GM23338 (cell line): Measurements from ENCODE around the gene PARD3. TPM values are rescaled to one million over a fixed set of nuclear protein-coding genes. Genes with fewer than 3 reads are reported as not detected.

Experiments used
- ATAC-seq: fragments of 200-7000 bp; cut with Tn5 transposase; 3 replicates; pipeline ENCODE4 v1.9.1; 2020
- DNase-seq: peaks from one replicate; pipeline ENCODE4 v3.0.0-alpha.2; 2015; ENCODE audit warnings: low spot score
- H2AFZ ChIP-seq: fragments of 200-600 bp; sonication (generic); 2 replicates; pipeline ENCODE4 v1.8.0; 2016; ENCODE audit warnings: antibody characterized with exemption, mild to moderate bottlenecking, moderate library complexity
- H3F3A ChIP-seq: fragments of 200-600 bp; sonication (generic); replicated peaks from 2 replicates; pipeline ENCODE4 v1.8.0; 2017; ENCODE audit warnings: antibody characterized with exemption, mixed run types, low read depth
- H3K27ac ChIP-seq: fragments of 200-600 bp; sonication (generic); 2 replicates; pipeline ENCODE4 v1.6.1; 2016; ENCODE audit warnings: low read depth
- H3K27me3 ChIP-seq: fragments of 200-600 bp; sonication (generic); 2 replicates; pipeline ENCODE4 v1.8.0; 2016; ENCODE audit warnings: mild to moderate bottlenecking, mixed run types, moderate library complexity; ENCODE audit not compliant: insufficient read depth
- H3K36me3 ChIP-seq: fragments of 200-600 bp; sonication (generic); 2 replicates; pipeline ENCODE4 v1.8.0; 2016; ENCODE audit warnings: mild to moderate bottlenecking; ENCODE audit not compliant: insufficient read depth
- H3K4me1 ChIP-seq: fragments of 200-600 bp; sonication (generic); 2 replicates; pipeline ENCODE4 v1.8.0; 2016; ENCODE audit warnings: mild to moderate bottlenecking, moderate library complexity; ENCODE audit not compliant: insufficient read depth
- H3K4me2 ChIP-seq: fragments of 200-600 bp; sonication (generic); 2 replicates; pipeline ENCODE4 v1.7.1; 2017; ENCODE audit warnings: mixed run types
- H3K4me3 ChIP-seq: fragments of 200-600 bp; sonication (generic); 2 replicates; pipeline ENCODE4 v1.6.1; 2016; ENCODE audit warnings: mixed run types
- H3K79me2 ChIP-seq: fragments of 200-600 bp; sonication (generic); replicated peaks from 2 replicates; pipeline ENCODE4 v1.8.0; 2017; ENCODE audit warnings: mild to moderate bottlenecking; ENCODE audit not compliant: insufficient read depth
- H3K9me2 ChIP-seq: fragments of 200-600 bp; sonication (generic); 2 replicates; pipeline ENCODE4 v1.8.0; 2017; ENCODE audit not compliant: insufficient read depth
- H4K20me1 ChIP-seq: fragments of 200-600 bp; sonication (generic); replicated peaks from 2 replicates; pipeline ENCODE4 v1.8.0; 2017; ENCODE audit warnings: mild to moderate bottlenecking; ENCODE audit not compliant: insufficient read depth
- H3K27ac Mint-ChIP-seq: 2 replicates; pipeline ENCODE4 v1.8.0; 2020; ENCODE audit warnings: inconsistent platforms, mild to moderate bottlenecking, moderate library complexity, mixed read lengths
- H3K27me3 Mint-ChIP-seq: 3 replicates; pipeline ENCODE4 v1.8.0; 2022; ENCODE audit warnings: low read depth, mild to moderate bottlenecking, moderate library complexity, mixed read lengths, inconsistent platforms; ENCODE audit not compliant: insufficient read depth, poor library complexity
- H3K36me3 Mint-ChIP-seq: 3 replicates; pipeline ENCODE4 v1.8.0; 2021; ENCODE audit warnings: low read depth, mild to moderate bottlenecking, inconsistent platforms, moderate library complexity, mixed read lengths
- H3K4me1 Mint-ChIP-seq: 3 replicates; pipeline ENCODE4 v1.8.0; 2020; ENCODE audit warnings: mild to moderate bottlenecking, inconsistent platforms, mixed read lengths
- H3K4me3 Mint-ChIP-seq: 3 replicates; pipeline ENCODE4 v1.8.0; 2021; ENCODE audit warnings: moderate library complexity, mild to moderate bottlenecking, inconsistent platforms, mixed read lengths
- H3K9me3 Mint-ChIP-seq: 3 replicates; pipeline ENCODE4 v1.8.0; 2020; ENCODE audit warnings: moderate library complexity, mild to moderate bottlenecking, inconsistent platforms, mixed read lengths
- CREB1 ChIP-seq: fragments of 250-450 bp; sonication (Bioruptor Pico); IDR thresholded peaks from 2 replicates; pipeline ENCODE4 v1.5.0; 2020; ENCODE audit warnings: low read depth, mild to moderate bottlenecking, moderate library complexity
- CTCF ChIP-seq, 2 experiments: fragments of 200-600 bp in 1 of 2; sonication (generic) in 1 of 2; conservative IDR thresholded peaks; 2 replicates each; pipeline versions ENCODE4 v1.5.1 to v1.6.1; 2016 to 2017; ENCODE audit warnings: antibody characterized with exemption in 2 of 2, low read depth in 2 of 2, mild to moderate bottlenecking in 2 of 2, moderate library complexity in 1 of 2
- ETS1 ChIP-seq: IDR thresholded peaks from 2 replicates; pipeline ENCODE4 v1.6.1; 2016; ENCODE audit warnings: antibody characterized with exemption
- EZH2 ChIP-seq: fragments of 200-600 bp; sonication (generic); IDR thresholded peaks from one replicate; pipeline ENCODE4 v1.8.0; 2017; ENCODE audit warnings: antibody characterized with exemption, mild to moderate bottlenecking, low read depth; ENCODE audit not compliant: unreplicated experiment
- EZH2phosphoT487 ChIP-seq: fragments of 200-600 bp; sonication (generic); IDR thresholded peaks from one replicate; pipeline ENCODE4 v1.8.1; 2018; ENCODE audit warnings: antibody characterized with exemption; ENCODE audit not compliant: unreplicated experiment
- JUNB ChIP-seq: IDR thresholded peaks from one replicate; pipeline ENCODE4 v1.6.1; 2016; ENCODE audit warnings: antibody characterized with exemption; ENCODE audit not compliant: unreplicated experiment
- NANOG ChIP-seq: IDR thresholded peaks from 2 replicates; pipeline ENCODE4 v1.6.1; 2016; ENCODE audit warnings: antibody characterized with exemption, borderline replicate concordance
- POLR2AphosphoS5 ChIP-seq: IDR thresholded peaks from 2 replicates; pipeline ENCODE4 v1.6.1; 2016; ENCODE audit warnings: antibody characterized with exemption, low read depth
- REST ChIP-seq: IDR thresholded peaks from one replicate; pipeline ENCODE4 v1.6.1; 2018; ENCODE audit warnings: antibody characterized with exemption; ENCODE audit not compliant: unreplicated experiment
- STAT1 ChIP-seq: IDR thresholded peaks from one replicate; pipeline ENCODE4 v1.6.1; 2016; ENCODE audit warnings: antibody characterized with exemption; ENCODE audit not compliant: unreplicated experiment
- ZNF114 ChIP-seq: fragments of 250-450 bp; sonication (Bioruptor Pico); IDR thresholded peaks from 2 replicates; pipeline ENCODE4 v1.5.0; 2020; ENCODE audit warnings: mild to moderate bottlenecking, moderate library complexity
- ZNF331 ChIP-seq: fragments of 250-450 bp; sonication (Bioruptor Pico); IDR thresholded peaks from 2 replicates; pipeline ENCODE4 v1.5.0; 2020; ENCODE audit warnings: low read depth, mild to moderate bottlenecking, moderate library complexity
- ZNF462 ChIP-seq: fragments of 250-450 bp; sonication (Bioruptor Pico); IDR thresholded peaks from 2 replicates; pipeline ENCODE4 v1.5.0; 2020; ENCODE audit warnings: mild to moderate bottlenecking, moderate library complexity
- polyA plus RNA-seq: library from polyadenylated mRNA; unstranded; fragments of >200 nt; fragmentation: Nextera tagmentation; extraction: Ambion mirVana; gene quantifications from 2 replicates; pipeline ENCODE4 v1.2.1, GENCODE V29; 2016
- total RNA-seq: library from RNA; depleted of rRNA; stranded (reverse); fragments of >200 nt; shearing (Covaris generic); gene quantifications from 2 replicates; pipeline ENCODE4 v1.2.3, GENCODE V29; 2014

The PARD3 gene
- total and polyA plus RNA-seq, 2 experiments from 2014 or later, result 30.2 to 51.4 TPM

GRCh38 chr10:34346516-34347100 is 468.5 kb downstream of the PARD3 start:
- H3K79me2 ChIP-seq, result no peaks in the 10 kb centered on the region
- no peaks in the 10 kb centered on the region for H4K20me1 ChIP-seq
- no peaks in the 10 kb centered on the region for H3K36me3 ChIP-seq
- no peaks in the 10 kb centered on the region for H3K27me3 Mint-ChIP-seq
- no peaks in the 10 kb centered on the region for H3F3A ChIP-seq
- H3K4me3 Mint-ChIP-seq, result no peak overlapping the region
- H3K36me3 Mint-ChIP-seq, result peaks cover 24% of the 10 kb centered on the region; the same call in 2 of the 3 replicates
- H3K27ac Mint-ChIP-seq, result no peak overlapping the region
- peaks cover 15% of the 10 kb centered on the region; the same call in 1 of the 2 replicates for H3K4me1 ChIP-seq
- peaks cover 28% of the 10 kb centered on the region for H3K4me1 Mint-ChIP-seq
- no peaks in the 10 kb centered on the region for H3K9me2 ChIP-seq
- no peak overlapping the region for H2AFZ ChIP-seq
- H3K27me3 ChIP-seq, result no peaks in the 10 kb centered on the region
- TF ChIP-seq ETS1 (no peak), EZH2phosphoT487 (no peak), JUNB (no peak), CREB1 (CRISPR knock-in tag) (no peak), POLR2AphosphoS5 (no peak), CTCF (conservative IDR thresholded peaks at IDR 0.05; ENCODE audit: low read depth in 2 of 2) (no peak), STAT1 (no peak), ZNF462 (no peak), REST (no peak), ZNF114 (CRISPR knock-in tag) (no peak), ZNF331 (CRISPR knock-in tag) (no peak), NANOG (no peak), EZH2 (no peak)
- DNase-seq, result no peak
- H3K4me2 ChIP-seq, result no peak overlapping the region
- no peak overlapping the region for H3K4me3 ChIP-seq
- H3K9me3 Mint-ChIP-seq, result peaks cover 2% of the 10 kb centered on the region; the same call in 2 of the 3 replicates
- H3K27ac ChIP-seq, result no peak overlapping the region
- ATAC-seq, result no peak
